A673 (cell line): ENCODE data around the gene KCNQ2. TPM values are rescaled to one million over a fixed set of nuclear protein-coding genes. Genes with fewer than 3 reads are reported as not detected.

Experiments used
- BruUV-seq: library from RNA; stranded (reverse); fragments of 400-500 nt; replicated peaks from 2 replicates; lab custom pipeline; 2021; lab: Mats Ljungman, UMichigan
- CTCF ChIA-PET: fragments of 300-600 bp; sonication (Branson Sonifier 250); formaldehyde crosslinking; loops from one replicate; lab custom pipeline; 2022; ENCODE audit warnings: antibody characterized with exemption; lab: Charles Lee
- POLR2A ChIA-PET: fragments of 300-600 bp; sonication (Branson Sonifier 250); formaldehyde crosslinking; loops from one replicate; lab custom pipeline; 2022; ENCODE audit warnings: antibody characterized with exemption; ENCODE audit not compliant: low non-redundant PET; lab: Charles Lee
- DNase-seq: peaks from one replicate; pipeline ENCODE4 v3.0.0-alpha.2; 2015; ENCODE audit warnings: low spot score
- H3K27ac ChIP-seq: fragments of 200-600 bp; sonication (generic); 2 replicates; pipeline ENCODE4 v1.5.1; 2016; ENCODE audit warnings: mixed run types, low read depth, mild to moderate bottlenecking, mixed read lengths, antibody characterized with exemption, low read length; ENCODE audit not compliant: poor library complexity, severe bottlenecking
- H3K27me3 ChIP-seq: fragments of 200-600 bp; sonication (generic); replicated peaks from 2 replicates; pipeline ENCODE4 v1.6.1; 2017; ENCODE audit warnings: mixed run types, low read depth, mild to moderate bottlenecking, mixed read lengths, antibody characterized with exemption, low read length; ENCODE audit not compliant: insufficient read depth, poor library complexity
- H3K36me3 ChIP-seq: fragments of 200-600 bp; sonication (generic); 2 replicates; pipeline ENCODE4 v1.6.1; 2016; ENCODE audit warnings: mixed run types, mild to moderate bottlenecking, mixed read lengths, antibody characterized with exemption, low read length; ENCODE audit not compliant: insufficient read depth, poor library complexity, severe bottlenecking
- H3K4me1 ChIP-seq: fragments of 200-600 bp; sonication (generic); 2 replicates; pipeline ENCODE4 v1.6.1; 2017; ENCODE audit warnings: mixed run types, mild to moderate bottlenecking, mixed read lengths, antibody characterized with exemption, low read length; ENCODE audit not compliant: insufficient read depth, poor library complexity, severe bottlenecking
- H3K4me3 ChIP-seq: fragments of 200-600 bp; sonication (generic); 2 replicates; pipeline ENCODE4 v1.5.1; 2016; ENCODE audit warnings: low read depth, mixed run types, mild to moderate bottlenecking, mixed read lengths, low read length; ENCODE audit not compliant: poor library complexity, severe bottlenecking
- H3K9me3 ChIP-seq: fragments of 200-600 bp; sonication (generic); 2 replicates; pipeline ENCODE4 v1.6.1; 2016; ENCODE audit warnings: mixed run types, low read depth, mild to moderate bottlenecking, mixed read lengths, antibody characterized with exemption, low read length; ENCODE audit not compliant: poor library complexity, severe bottlenecking
- EZH2 ChIP-seq: fragments of 200-600 bp; sonication (generic); IDR thresholded peaks from 2 replicates; pipeline ENCODE4 v1.6.1; 2017; ENCODE audit warnings: borderline replicate concordance, low read depth, mild to moderate bottlenecking, mixed read lengths, antibody characterized with exemption, low read length; ENCODE audit not compliant: poor library complexity, severe bottlenecking
- intact Hi-C: fragments of 100-400 bp; cut with micrococcal nuclease; formaldehyde crosslinking; loops from one replicate; pipeline ENCODE4 v1.10.0; 2022; ENCODE audit not compliant: unreplicated experiment
- total RNA-seq: library from RNA; stranded (reverse); gene quantifications from 2 replicates; pipeline ENCODE4 v1.2.3, GENCODE V29; 2021
- TF ChIP-seq, protein P1 (sequence below): fragments of 300-800, 200-600 bp; sonication (generic); conservative IDR thresholded peaks from 2 replicates; pipeline ENCODE4 v1.5.1; 2017; ENCODE audit warnings: low read depth, mild to moderate bottlenecking, antibody characterized with exemption, low read length, moderate library complexity, mixed read lengths

Gene KCNQ2
- total RNA-seq, 1 experiment from 2014 or later = 6.6 TPM

DNA sequence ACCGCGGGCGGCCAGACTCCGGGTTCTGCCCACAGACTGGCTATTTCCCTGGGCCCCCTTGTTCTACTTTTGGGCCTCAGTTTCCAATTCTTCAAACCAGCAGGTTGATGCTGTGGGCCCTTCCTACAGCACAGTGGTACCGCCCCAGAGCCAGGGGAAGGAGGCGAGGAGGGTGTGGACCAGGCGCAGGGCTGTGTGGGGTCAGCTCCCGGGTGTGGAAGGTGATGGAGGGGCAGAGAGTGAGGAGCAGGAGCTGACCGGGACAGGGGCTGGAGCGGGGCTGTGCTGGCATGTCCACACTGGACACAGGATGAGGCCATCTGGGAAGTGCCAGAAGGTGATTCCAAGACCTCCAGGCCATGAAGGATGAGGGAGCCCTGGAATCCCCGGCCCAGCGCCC is 76.2 kb downstream of the KCNQ2 start:
- DNase-seq = no peak
- BruUV-seq = no TSS peak
- POLR2A ChIA-PET = no interaction called here
- TF ChIP-seq, protein P1, sequence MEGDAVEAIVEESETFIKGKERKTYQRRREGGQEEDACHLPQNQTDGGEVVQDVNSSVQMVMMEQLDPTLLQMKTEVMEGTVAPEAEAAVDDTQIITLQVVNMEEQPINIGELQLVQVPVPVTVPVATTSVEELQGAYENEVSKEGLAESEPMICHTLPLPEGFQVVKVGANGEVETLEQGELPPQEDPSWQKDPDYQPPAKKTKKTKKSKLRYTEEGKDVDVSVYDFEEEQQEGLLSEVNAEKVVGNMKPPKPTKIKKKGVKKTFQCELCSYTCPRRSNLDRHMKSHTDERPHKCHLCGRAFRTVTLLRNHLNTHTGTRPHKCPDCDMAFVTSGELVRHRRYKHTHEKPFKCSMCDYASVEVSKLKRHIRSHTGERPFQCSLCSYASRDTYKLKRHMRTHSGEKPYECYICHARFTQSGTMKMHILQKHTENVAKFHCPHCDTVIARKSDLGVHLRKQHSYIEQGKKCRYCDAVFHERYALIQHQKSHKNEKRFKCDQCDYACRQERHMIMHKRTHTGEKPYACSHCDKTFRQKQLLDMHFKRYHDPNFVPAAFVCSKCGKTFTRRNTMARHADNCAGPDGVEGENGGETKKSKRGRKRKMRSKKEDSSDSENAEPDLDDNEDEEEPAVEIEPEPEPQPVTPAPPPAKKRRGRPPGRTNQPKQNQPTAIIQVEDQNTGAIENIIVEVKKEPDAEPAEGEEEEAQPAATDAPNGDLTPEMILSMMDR = no peak
- no peak for TF ChIP-seq EZH2
- no peak overlapping the region for H3K27ac ChIP-seq
- CTCF ChIA-PET = no interaction called here
- H3K4me1 ChIP-seq = peaks cover 6% of the 10 kb centered on the region
- H3K27me3 ChIP-seq = peaks cover 5% of the 10 kb centered on the region
- intact Hi-C loops = no loop called here
- no peaks in the 10 kb centered on the region for H3K36me3 ChIP-seq
- H3K9me3 ChIP-seq = no peaks in the 10 kb centered on the region
- no peak overlapping the region for H3K4me3 ChIP-seq

DNA sequence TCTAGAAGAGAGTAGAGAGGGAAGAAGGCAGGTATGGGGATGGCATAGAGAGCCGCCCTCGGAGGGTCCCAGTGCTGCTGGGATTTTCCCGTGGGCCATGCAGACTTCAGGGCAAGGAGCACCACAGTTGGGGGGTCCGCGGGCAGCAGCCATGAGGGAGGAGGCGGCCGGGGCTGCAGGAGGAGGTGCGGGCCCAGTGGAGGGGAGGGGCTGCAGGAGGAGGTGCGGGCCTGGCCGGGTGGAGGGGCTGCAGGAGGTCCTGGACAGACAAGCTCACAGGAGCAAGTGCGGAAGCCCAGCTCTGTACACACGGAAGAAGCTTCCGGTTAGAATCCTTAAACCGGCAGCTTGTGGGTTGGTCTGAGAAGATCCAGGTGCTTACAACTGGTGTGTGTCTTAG is 76.7 kb downstream of the KCNQ2 start:
- H3K27me3 ChIP-seq = no peaks in the 10 kb centered on the region
- intact Hi-C loops = no loop called here
- H3K36me3 ChIP-seq = no peaks in the 10 kb centered on the region
- no peak for TF ChIP-seq EZH2
- TF ChIP-seq, protein P1 = no peak
- no peak for DNase-seq
- H3K9me3 ChIP-seq = no peaks in the 10 kb centered on the region
- H3K4me3 ChIP-seq = no peak overlapping the region
- no peak overlapping the region for H3K27ac ChIP-seq
- ChIA-PET CTCF (no interaction called here), POLR2A (no interaction called here)
- BruUV-seq = no TSS peak
- H3K4me1 ChIP-seq = peaks cover 6% of the 10 kb centered on the region

DNA sequence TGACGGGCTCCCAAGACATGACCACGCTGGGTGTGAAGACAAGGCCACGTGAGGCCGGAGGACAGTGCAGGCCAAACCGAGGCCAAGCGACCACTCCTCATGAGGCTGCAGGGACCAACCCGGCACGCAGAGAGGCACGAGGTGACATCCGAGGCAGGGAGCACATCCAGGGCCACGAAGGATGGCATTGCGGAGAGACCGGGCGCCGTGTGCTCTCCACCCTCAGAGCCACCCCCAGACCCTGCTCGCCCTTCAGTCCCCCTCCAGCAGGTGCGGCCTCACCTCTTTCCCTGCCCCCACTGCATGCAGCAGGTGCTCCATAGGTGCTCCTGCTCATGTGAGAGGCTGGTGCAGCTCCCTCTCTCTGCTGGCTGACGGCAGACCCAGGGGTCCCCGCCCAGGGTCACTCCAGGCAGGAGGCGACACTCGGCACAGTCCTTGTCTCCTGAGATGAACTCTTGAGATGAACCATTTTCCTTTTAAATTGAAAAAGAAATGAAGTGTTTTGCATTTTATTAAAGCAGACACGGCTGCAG is 77.5 kb downstream of the KCNQ2 start:
- Histone ChIP-seq H3K27ac (no peak overlapping the region), H3K36me3 (no peaks in the 10 kb centered on the region), H3K9me3 (no peaks in the 10 kb centered on the region), H3K4me3 (no peak overlapping the region), H3K27me3 (no peaks in the 10 kb centered on the region), H3K4me1 (peaks cover 6% of the 10 kb centered on the region)
- no peak for DNase-seq
- POLR2A ChIA-PET = no interaction called here
- TF ChIP-seq EZH2 = no peak
- TF ChIP-seq, protein P1 = no peak
- no TSS peak for BruUV-seq
- intact Hi-C loops = no loop called here
- CTCF ChIA-PET = interaction anchor here (0.5 kb wide), 1 partner anchor 12 kb away, joined by 5 read pairs; no protein-coding TSS in a partner anchor
